H1 (cell line): Measurements from ENCODE around the gene RCAN2. TPM values are rescaled to one million over a fixed set of nuclear protein-coding genes. Genes with fewer than 3 reads are reported as not detected.

Experiments
- CTCF ChIA-PET: fragments of 300-600 bp; sonication (Branson Sonifier 250); formaldehyde crosslinking; loops from one replicate; lab custom pipeline; 2021; ENCODE audit not compliant: partially characterized antibody; lab: Charles Lee
- POLR2A ChIA-PET: fragments of 300-600 bp; sonication (Branson Sonifier 250); formaldehyde crosslinking; loops from one replicate; lab custom pipeline; 2021; ENCODE audit warnings: inconsistent platforms; ENCODE audit not compliant: partially characterized antibody; lab: Charles Lee
- DNase-seq, 2 experiments: peaks; one replicate each; pipeline versions ENCODE4 v3.0.0 to v3.0.0-alpha.2; 2010 to 2022; ENCODE audit warnings: low spot score in 2 of 2, low read depth in 1 of 2, mixed read lengths in 1 of 2
- FAIRE-seq: peaks from 2 replicates; lab custom pipeline; 2011; peaks lifted over from hg19 to GRCh38; lab: Jason Lieb, UNC
- H2AFZ ChIP-seq: 2 replicates; pipeline ENCODE4 v1.8.1; 2012; ENCODE audit warnings: low read length, inconsistent platforms
- H2AK5ac ChIP-seq: 2 replicates; pipeline ENCODE4 v1.6.1; 2013; ENCODE audit warnings: low read depth, low read length
- H2BK120ac ChIP-seq: replicated peaks from 2 replicates; pipeline ENCODE3; 2013; ENCODE audit warnings: low read depth, low read length, inconsistent platforms
- H2BK12ac ChIP-seq: 2 replicates; pipeline ENCODE4 v1.6.1; 2013; ENCODE audit warnings: low read depth, low read length
- H2BK15ac ChIP-seq: 2 replicates; pipeline ENCODE4 v1.6.1; 2013; ENCODE audit warnings: low read length
- H2BK20ac ChIP-seq: 2 replicates; pipeline ENCODE4 v1.6.1; 2013; ENCODE audit warnings: low read length
- H2BK5ac ChIP-seq: 2 replicates; pipeline ENCODE4 v1.6.1; 2013; ENCODE audit warnings: low read depth, low read length
- H3K14ac ChIP-seq: 2 replicates; pipeline ENCODE4 v1.6.1; 2013; ENCODE audit warnings: inconsistent platforms; ENCODE audit not compliant: insufficient read length
- H3K18ac ChIP-seq: 2 replicates; pipeline ENCODE4 v1.6.1; 2013; ENCODE audit warnings: low read length; ENCODE audit errors: extremely low read depth
- H3K23ac ChIP-seq: 2 replicates; pipeline ENCODE4 v1.6.1; 2013; ENCODE audit warnings: inconsistent platforms; ENCODE audit not compliant: insufficient read length
- H3K23me2 ChIP-seq: 2 replicates; pipeline ENCODE4 v1.6.1; 2013; ENCODE audit warnings: low read depth, low read length
- H3K27ac ChIP-seq: 2 replicates; pipeline ENCODE4 v1.6.1; 2011; ENCODE audit warnings: low read depth, low read length, inconsistent platforms
- H3K27me3 ChIP-seq, 4 experiments: replicated peaks in 1 of 4; 1 replicate in 1 of 4; 2 replicates in 3 of 4; pipeline versions ENCODE4 v1.6.1 to v1.8.1; 2011 to 2013; ENCODE audit warnings: low read length in 3 of 4, mild to moderate bottlenecking in 3 of 4, inconsistent platforms in 2 of 4, mixed read lengths in 2 of 4, moderate library complexity in 1 of 4; ENCODE audit not compliant: control insufficient read depth in 3 of 4, insufficient read depth in 3 of 4; ENCODE audit errors: extremely low read depth in 1 of 4
- H3K36me3 ChIP-seq, 4 experiments: 2 replicates each; pipeline versions ENCODE4 v1.6.1 to v1.8.1; 2011 to 2013; ENCODE audit warnings: mild to moderate bottlenecking in 4 of 4, low read length in 3 of 4, moderate library complexity in 2 of 4, control low read depth in 1 of 4, inconsistent platforms in 1 of 4; ENCODE audit not compliant: insufficient read depth in 4 of 4, control insufficient read depth in 2 of 4
- H3K4ac ChIP-seq: replicated peaks from 2 replicates; pipeline ENCODE3; 2013; ENCODE audit warnings: low read length, low read depth, mixed read lengths, inconsistent platforms; ENCODE audit not compliant: insufficient read length
- H3K4me1 ChIP-seq, 4 experiments: replicated peaks in 1 of 4; 1 replicate in 1 of 4; 2 replicates in 3 of 4; pipeline versions ENCODE4 v1.6.1 to v1.8.1; 2011 to 2013; ENCODE audit warnings: low read length in 3 of 4, inconsistent platforms in 2 of 4, mixed read lengths in 1 of 4; ENCODE audit not compliant: insufficient read depth in 4 of 4, control insufficient read depth in 3 of 4
- H3K4me2 ChIP-seq, 2 experiments: 2 replicates each; pipeline versions ENCODE4 v1.6.1 to v1.8.1; 2011 to 2013; ENCODE audit warnings: low read depth in 2 of 2, low read length in 2 of 2, control low read depth in 1 of 2, inconsistent platforms in 1 of 2, mild to moderate bottlenecking in 1 of 2; ENCODE audit not compliant: insufficient read depth in 1 of 2
- H3K4me3 ChIP-seq, 4 experiments: fragments of 200-600, 300-600 bp in 1 of 4; sonication (generic), shearing (Covaris generic), sonication (Bioruptor Twin) in 1 of 4; 2 replicates each; pipeline versions ENCODE4 v1.5.1 to v1.8.1; 2011 to 2016; ENCODE audit warnings: low read length in 4 of 4, low read depth in 3 of 4, control low read depth in 2 of 4, inconsistent platforms in 2 of 4, mild to moderate bottlenecking in 2 of 4, mixed read lengths in 1 of 4, moderate library complexity in 1 of 4; ENCODE audit not compliant: insufficient read depth in 2 of 4; ENCODE audit errors: extremely low read depth in 1 of 4
- H3K56ac ChIP-seq: replicated peaks from 2 replicates; pipeline ENCODE3; 2013; ENCODE audit warnings: low read depth, mild to moderate bottlenecking, mixed read lengths, low read length, inconsistent platforms; ENCODE audit not compliant: insufficient read length
- H3K79me1 ChIP-seq: 2 replicates; pipeline ENCODE4 v1.6.1; 2013; ENCODE audit warnings: low read depth, low read length, control low read depth
- H3K79me2 ChIP-seq, 2 experiments: 2 replicates each; pipeline versions ENCODE4 v1.6.1 to v1.8.1; 2012 to 2013; ENCODE audit warnings: low read length in 2 of 2, mild to moderate bottlenecking in 2 of 2, inconsistent platforms in 1 of 2; ENCODE audit not compliant: insufficient read depth in 2 of 2, control insufficient read depth in 1 of 2
- H3K9ac ChIP-seq, 4 experiments: replicated peaks in 1 of 4; 1 replicate in 1 of 4; 2 replicates in 3 of 4; pipeline versions ENCODE4 v1.6.1 to v1.8.1; 2011 to 2013; ENCODE audit warnings: low read depth in 3 of 4, low read length in 3 of 4, control low read depth in 2 of 4, mild to moderate bottlenecking in 2 of 4, moderate library complexity in 2 of 4, inconsistent platforms in 1 of 4; ENCODE audit errors: extremely low read depth in 1 of 4
- H3K9me3 ChIP-seq, 2 experiments: 2 replicates each; pipeline versions ENCODE4 v1.6.1 to v1.8.1; 2012 to 2013; ENCODE audit warnings: mild to moderate bottlenecking in 2 of 2, moderate library complexity in 2 of 2, control low read depth in 1 of 2, inconsistent platforms in 1 of 2, low read depth in 1 of 2, low read length in 1 of 2, mixed read lengths in 1 of 2; ENCODE audit not compliant: insufficient read depth in 2 of 2
- H4K20me1 ChIP-seq, 2 experiments: replicated peaks in 1 of 2; 2 replicates each; pipeline versions ENCODE3 to v1.8.1; 2011 to 2013; ENCODE audit warnings: inconsistent platforms in 2 of 2, low read length in 2 of 2, mild to moderate bottlenecking in 1 of 2; ENCODE audit not compliant: insufficient read depth in 2 of 2, control insufficient read depth in 1 of 2
- H4K5ac ChIP-seq: 2 replicates; pipeline ENCODE4 v1.6.1; 2013; ENCODE audit warnings: low read length, low read depth, mixed read lengths, inconsistent platforms; ENCODE audit not compliant: insufficient read length
- H4K8ac ChIP-seq: 2 replicates; pipeline ENCODE4 v1.8.0; 2013; ENCODE audit warnings: mild to moderate bottlenecking, moderate library complexity, low read length, inconsistent platforms; ENCODE audit not compliant: insufficient read depth; ENCODE audit errors: extremely low read depth
- H4K91ac ChIP-seq: replicated peaks from 2 replicates; pipeline ENCODE3; 2013; ENCODE audit warnings: low read length, mixed read lengths, inconsistent platforms; ENCODE audit not compliant: insufficient read length
- CTBP2 ChIP-seq: IDR thresholded peaks from 2 replicates; pipeline ENCODE4 v1.7.0; 2011; ENCODE audit warnings: borderline replicate concordance, mild to moderate bottlenecking, moderate library complexity, mixed read lengths, low read length; ENCODE audit not compliant: insufficient read depth, insufficient read length
- CTCF ChIP-seq, 3 experiments: IDR thresholded peaks; 1 replicate in 2 of 3; 2 replicates in 1 of 3; pipeline versions ENCODE4 v1.5.1 to v1.6.1; 2011; ENCODE audit warnings: low read length in 3 of 3, mild to moderate bottlenecking in 3 of 3, inconsistent platforms in 2 of 3, low read depth in 1 of 3, moderate library complexity in 1 of 3; ENCODE audit not compliant: insufficient read depth in 1 of 3; ENCODE audit errors: control extremely low read depth in 1 of 3
- GABPA ChIP-seq: IDR thresholded peaks from 2 replicates; pipeline ENCODE4 v1.6.1; 2011; ENCODE audit warnings: mild to moderate bottlenecking, low read length, moderate library complexity, borderline replicate concordance; ENCODE audit not compliant: insufficient read depth
- KDM1A ChIP-seq: fragments of 200-600, 300-600 bp; sonication (generic); IDR thresholded peaks from 2 replicates; pipeline ENCODE4 v1.7.1; 2016; ENCODE audit warnings: mild to moderate bottlenecking, low read length, borderline replicate concordance
- KDM5A ChIP-seq: fragments of 200-600 bp; IDR thresholded peaks from 2 replicates; pipeline ENCODE4 v1.7.1; 2012; ENCODE audit warnings: mild to moderate bottlenecking, low read length, inconsistent platforms, mixed read lengths
- MAFK ChIP-seq: IDR thresholded peaks from 2 replicates; pipeline ENCODE4 v1.6.1; 2012; ENCODE audit warnings: low read depth, mild to moderate bottlenecking, improper control_type of control experiment, low read length
- POU5F1 ChIP-seq: IDR thresholded peaks from 2 replicates; pipeline ENCODE4 v1.6.1; 2011; ENCODE audit warnings: low read depth, mild to moderate bottlenecking, low read length, moderate library complexity
- WGBS, 2 experiments: shearing (Covaris generic) in 1 of 2; methylation state at CpG; one replicate each; pipeline versions ENCODE4 v1.1.6 to v1.1.7; 2013 to 2015; ENCODE audit warnings: low lambda C conversion rate in 2 of 2, mixed read lengths in 2 of 2, inconsistent platforms in 1 of 2, low coverage in 1 of 2, missing lambda C conversion rate in 1 of 2; ENCODE audit not compliant: insufficient replicate concordance in 2 of 2, insufficient coverage in 1 of 2, insufficient read length in 1 of 2; ENCODE audit errors: extremely low coverage in 1 of 2, missing lambda C conversion rate in 1 of 2; 5-methylcytosine and 5-hydroxymethylcytosine counted together
- polyA plus RNA-seq, 7 experiments: library from polyadenylated mRNA; depleted of rRNA in 3 of 7; stranded (reverse) in 5 of 7; unstranded in 2 of 7; fragments of >200 nt in 5 of 7; fragments of 200-250 nt in 2 of 7; gene quantifications; 1 replicate in 5 of 7; 2 replicates in 1 of 7; 4 replicates in 1 of 7; pipeline versions ENCODE4 v1.2.1 to v1.2.3, GENCODE V29; 2011 to 2013; ENCODE audit warnings: missing spikeins in 2 of 7, mixed read lengths in 2 of 7
- total RNA-seq: library from RNA; stranded (reverse); fragmentation: NEBNext Ultra II Directional; extraction: Animal tissue kit (Norgen Biotek cat#: 25700); gene quantifications from 2 replicates; pipeline ENCODE4 v1.2.1, GENCODE V29; 2021

RCAN2 gene
- total and polyA plus RNA-seq, 2 of the 8 experiments (the other 6 are each of a cell fraction or from before 2014, with no cell fraction given) = 5.0 to 8.5 TPM

- ChIA-PET POLR2A (no interaction called here), CTCF (interaction anchor here (1.4 kb wide), 1 partner anchor 10 kb away, joined by 3 read pairs; no protein-coding TSS in a partner anchor)
- no peaks in the 10 kb centered on the region for H3K79me2 ChIP-seq
- TF ChIP-seq POU5F1 (no peak), KDM5A (no peak), KDM1A (no peak), GABPA (no peak), CTCF (IDR thresholded peaks at IDR 0.05; ENCODE audit: control extremely low read depth in 1 of 3, insufficient read depth in 1 of 3, low read depth in 1 of 3, low read length in 3 of 3) (no peak), CTBP2 (no peak), MAFK (no peak)
Observed at GRCh38 chr6:46262928-46263706, 228.1 kb downstream of the RCAN2 start.

More at GRCh38 chr6:46262928-46263706, 228.1 kb downstream of the RCAN2 start:
- Histone ChIP-seq H3K4me3 (no peak overlapping the region), H3K14ac (no peak overlapping the region), H4K91ac (no peak overlapping the region), H2AK5ac (no peak overlapping the region), H3K4me1 (peaks cover 0 to 5% (median 0%) of the 10 kb centered on the region in 4 experiments; a peak in 1 of 7 replicates), H4K8ac (no peak overlapping the region), H3K79me1 (no peaks in the 10 kb centered on the region; the same call in 1 of the 2 replicates), H2BK15ac (no peak overlapping the region), H3K36me3 (no peaks in the 10 kb centered on the region), H2BK120ac (no peak overlapping the region), H2BK20ac (no peak overlapping the region), H3K27ac (no peak overlapping the region), H3K18ac (no peak overlapping the region), H2AFZ (no peak overlapping the region), H4K20me1 (no peaks in the 10 kb centered on the region), H3K9ac (no peak overlapping the region), H3K56ac (peak overlapping the region; percentile 87), H3K23ac (no peak overlapping the region), H3K9me3 (no peaks in the 10 kb centered on the region), H2BK12ac (no peak overlapping the region), H4K5ac (no peak overlapping the region), H3K27me3 (no peaks in the 10 kb centered on the region), H2BK5ac (no peak overlapping the region), H3K23me2 (peaks cover 2% of the 10 kb centered on the region; the same call in 1 of the 2 replicates), H3K4me2 (no peak overlapping the region), H3K4ac (no peak overlapping the region)
- DNase-seq (no peak), FAIRE-seq (no peak)
- WGBS, 2 experiments = 93% methylated on average over 2 of the region's 2 CpGs; no CpG with 5 or more reads in 1 of the 2 experiments
